Subcutaneous adipose tissue (tissue), 4 donors: ENCODE results near the gene CTPS2. TPM values are rescaled to one million over a fixed set of nuclear protein-coding genes. Genes with fewer than 3 reads are reported as not detected.

Source experiments
- small RNA-seq: library from RNA; depleted of rRNA; stranded (forward); fragments of <200 nt; gene quantifications from one replicate; pipeline ENCODE3, GENCODE V24; 2016
- total RNA-seq, 4 donors: library from RNA; depleted of rRNA; stranded (reverse); fragments of >200 nt; gene quantifications; one replicate each; pipeline ENCODE4 v1.1.0, GENCODE V29; 2016
- TF ChIP-seq, protein P1 (sequence below): fragments of 450-650 bp; IDR thresholded peaks from one replicate; pipeline ENCODE4 v1.5.1; 2016; ENCODE audit warnings: low read depth, mild to moderate bottlenecking, control low read depth, antibody characterized with exemption, moderate library complexity

Gene CTPS2
- total RNA-seq, 4 donors from 2014 or later: 13.4 to 21.8 (median 18.5) TPM

- TF ChIP-seq, protein P1, sequence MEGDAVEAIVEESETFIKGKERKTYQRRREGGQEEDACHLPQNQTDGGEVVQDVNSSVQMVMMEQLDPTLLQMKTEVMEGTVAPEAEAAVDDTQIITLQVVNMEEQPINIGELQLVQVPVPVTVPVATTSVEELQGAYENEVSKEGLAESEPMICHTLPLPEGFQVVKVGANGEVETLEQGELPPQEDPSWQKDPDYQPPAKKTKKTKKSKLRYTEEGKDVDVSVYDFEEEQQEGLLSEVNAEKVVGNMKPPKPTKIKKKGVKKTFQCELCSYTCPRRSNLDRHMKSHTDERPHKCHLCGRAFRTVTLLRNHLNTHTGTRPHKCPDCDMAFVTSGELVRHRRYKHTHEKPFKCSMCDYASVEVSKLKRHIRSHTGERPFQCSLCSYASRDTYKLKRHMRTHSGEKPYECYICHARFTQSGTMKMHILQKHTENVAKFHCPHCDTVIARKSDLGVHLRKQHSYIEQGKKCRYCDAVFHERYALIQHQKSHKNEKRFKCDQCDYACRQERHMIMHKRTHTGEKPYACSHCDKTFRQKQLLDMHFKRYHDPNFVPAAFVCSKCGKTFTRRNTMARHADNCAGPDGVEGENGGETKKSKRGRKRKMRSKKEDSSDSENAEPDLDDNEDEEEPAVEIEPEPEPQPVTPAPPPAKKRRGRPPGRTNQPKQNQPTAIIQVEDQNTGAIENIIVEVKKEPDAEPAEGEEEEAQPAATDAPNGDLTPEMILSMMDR: no peak
Measured at GRCh38 chrX:16560173-16560572, 152.3 kb downstream of the CTPS2 start.

DNA sequence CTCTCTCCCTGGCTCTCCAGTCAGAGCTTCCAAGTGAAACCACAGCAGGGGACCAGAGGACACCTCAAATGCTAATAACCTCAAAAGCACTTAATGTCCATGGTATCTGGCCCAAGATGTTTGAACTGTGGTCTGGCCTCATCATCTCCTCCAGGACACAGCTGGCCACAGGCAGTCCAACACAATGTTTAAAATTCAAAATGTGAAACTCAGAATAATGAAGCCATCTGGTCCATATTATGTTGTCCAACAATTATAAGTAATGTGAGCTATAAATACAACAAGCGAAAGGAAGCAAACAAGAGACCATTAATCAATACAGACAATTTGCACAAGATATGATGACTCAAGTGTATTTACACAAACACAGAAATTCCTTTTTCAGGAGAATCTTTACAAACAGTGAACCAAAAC, 153.3 kb downstream of the CTPS2 start:
- TF ChIP-seq, protein P1: no peak

GRCh38 chrX:16558489-16558888, 154.0 kb downstream of the CTPS2 start:
- TF ChIP-seq, protein P1: no peak

DNA sequence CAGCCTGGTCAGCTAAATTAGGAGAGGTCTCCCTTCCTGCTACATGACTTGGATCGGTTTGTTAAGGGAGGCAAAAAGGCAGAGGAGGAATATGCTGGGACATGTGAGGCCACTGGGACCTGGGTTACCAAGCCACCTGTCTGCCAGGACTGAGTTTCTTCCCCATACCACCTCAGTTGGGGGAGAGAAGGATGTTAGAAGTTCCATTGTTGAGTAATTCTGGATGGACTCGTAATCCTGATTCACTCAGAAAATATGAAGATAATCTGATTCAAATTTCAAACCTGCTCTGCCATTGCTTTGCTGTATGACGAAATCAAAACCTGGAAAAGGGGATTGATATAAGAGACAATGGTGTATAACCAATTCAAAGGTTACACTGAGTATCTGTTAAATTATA, 159.9 kb downstream of the CTPS2 start:
- TF ChIP-seq, protein P1: no peak

DNA sequence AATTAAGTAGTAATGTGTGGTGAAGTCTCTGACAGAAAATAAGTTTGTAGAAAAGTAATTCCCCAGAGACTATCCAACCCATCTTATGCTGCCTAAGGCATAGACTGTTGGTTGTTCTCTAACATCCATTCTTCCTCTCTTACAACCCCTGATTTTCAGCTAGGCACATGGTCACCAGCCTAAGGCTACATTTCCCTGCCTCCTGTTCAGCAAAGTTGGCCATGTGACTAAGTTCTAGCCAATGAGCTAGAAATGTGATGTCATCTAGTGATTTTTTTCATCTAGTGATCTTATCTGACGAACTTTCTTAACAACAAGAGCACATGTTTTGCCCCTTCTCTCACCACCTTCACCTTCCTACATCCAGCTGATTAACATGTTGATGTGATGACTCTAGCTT, 164.8 kb downstream of the CTPS2 start:
- TF ChIP-seq, protein P1: no peak

- TF ChIP-seq, protein P1: no peak
Measured at GRCh38 chrX:16544969-16545368, 167.5 kb downstream of the CTPS2 start.

Small RNAs within 50 kb of the gene (small RNA-seq; reads per million reads assigned to genes)
- gene MIR548AM: not detected

Other genes starting within 250 kb of the CTPS2 start
- not detected for gene S100G, start 62.5 kb downstream of the CTPS2 start, total RNA-seq
- gene SYAP1, start 6.9 kb upstream of the CTPS2 start, total RNA-seq: 10 to 100 TPM; 18.9 to 38.6 (median 21.6) TPM
- gene TXLNG, start 73.8 kb upstream of the CTPS2 start, total RNA-seq: 10 to 100 TPM; 27.5 to 35.9 (median 31.1) TPM
- 100 to 1,000 TPM in 1 of 4 donors, 10 to 100 TPM in 3; 51.2 to 115 (median 59.9) TPM for gene RBBP7, start 157.7 kb upstream of the CTPS2 start, total RNA-seq
- 10 to 100 TPM in 1 of 4 donors, 1 to 10 TPM in 3; 3.3 to 10.3 (median 5.3) TPM for gene REPS2, start 234.0 kb upstream of the CTPS2 start, total RNA-seq